NT2/D1 (cell line): ENCODE data around the gene TJAP1.

Experiments used
- YY1 ChIP-seq: IDR thresholded peaks from 2 replicates; pipeline ENCODE4 v1.6.1; 2011; ENCODE audit not compliant: insufficient read length, insufficient read depth
- ZNF274 ChIP-seq: IDR thresholded peaks from 2 replicates; pipeline ENCODE4 v1.6.1; 2011; ENCODE audit warnings: mild to moderate bottlenecking, low read depth, low read length

GRCh38 chr6:43452896-43453295, 24.5 kb upstream of the TJAP1 start:
- no peak for TF ChIP-seq YY1
- no peak for TF ChIP-seq ZNF274
